KBM-7 (cell line): ENCODE data around the gene CD300LF.

Source experiments
- DNase-seq: peaks from one replicate; pipeline ENCODE4 v3.0.0-alpha.2; 2015
- in situ Hi-C: fragments of 300-500 bp; cut with MboI; formaldehyde crosslinking; loops from 2 replicates; pipeline ENCODE4 v1.14.3; 2020; ENCODE audit warnings: low sequenced_read_pairs, low pct_unique_long_range_greater_than_20kb, mixed read lengths

CD300LF gene

GRCh38 chr17:74733365-74734122 is 20.8 kb upstream of the CD300LF start:
- in situ Hi-C loops: no loop called here
- no peak for DNase-seq

- no peak for DNase-seq
- in situ Hi-C loops: no loop called here
Observed at GRCh38 chr17:74732042-74732867, 19.5 kb upstream of the CD300LF start.

GRCh38 chr17:74731347-74731605 is 18.6 kb upstream of the CD300LF start:
- in situ Hi-C loops: no loop called here

GRCh38 chr17:74730491-74731346 is 18.0 kb upstream of the CD300LF start:
- no peak for DNase-seq
- in situ Hi-C loops: no loop called here

More at GRCh38 chr17:74731347-74731605, 18.6 kb upstream of the CD300LF start:
- DNase-seq: no peak

GRCh38 chr17:74729866-74730265 is 17.1 kb upstream of the CD300LF start:
- in situ Hi-C loops: no loop called here
- DNase-seq: no peak

DNA sequence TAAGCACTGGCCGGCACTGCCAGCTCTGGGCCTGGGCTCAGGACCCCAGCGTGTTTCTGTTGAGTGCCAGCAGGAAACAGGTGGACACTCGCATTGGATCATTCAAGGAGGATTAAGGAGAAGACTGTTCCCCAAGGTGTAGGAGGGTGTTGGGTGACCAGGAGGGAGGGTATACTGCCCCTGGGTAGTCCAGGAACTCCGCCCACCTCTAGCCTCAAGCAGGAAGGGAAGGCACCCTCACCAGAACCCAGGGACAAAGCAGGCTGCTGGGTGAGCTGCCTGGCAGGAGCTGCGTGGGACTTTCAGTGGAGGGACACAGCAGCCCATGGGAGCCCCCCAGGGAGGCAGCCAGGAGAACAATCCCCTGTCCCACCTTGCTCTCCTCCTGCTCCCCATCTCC is 16.6 kb upstream of the CD300LF start:
- DNase-seq: no peak
- in situ Hi-C loops: no loop called here

- no peak for DNase-seq
- in situ Hi-C loops: no loop called here
Observed at GRCh38 chr17:74728702-74729075, 16.0 kb upstream of the CD300LF start.

GRCh38 chr17:74728033-74728701 is 15.4 kb upstream of the CD300LF start:
- no peak for DNase-seq
- in situ Hi-C loops: no loop called here

DNA sequence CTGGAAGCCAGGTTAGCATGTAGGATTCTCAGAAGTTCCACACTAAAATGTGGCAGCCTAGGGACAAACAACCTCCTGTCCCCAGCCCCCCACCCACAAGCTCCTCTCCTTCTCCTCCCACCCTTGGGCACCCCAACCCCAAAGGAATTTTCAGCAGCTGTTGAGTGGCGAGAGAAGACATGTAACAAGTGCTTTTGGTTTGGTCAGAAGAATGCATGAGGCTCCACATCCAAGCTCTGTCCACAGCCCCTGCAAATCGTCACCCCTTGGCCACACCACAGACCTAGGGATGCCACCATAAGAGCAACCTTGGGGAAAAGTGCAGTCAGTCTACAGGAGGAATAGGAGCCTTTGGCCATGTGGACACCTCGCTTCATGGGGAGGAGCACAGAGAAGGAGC is 12.4 kb upstream of the CD300LF start:
- DNase-seq: no peak
- in situ Hi-C loops: no loop called here

DNA sequence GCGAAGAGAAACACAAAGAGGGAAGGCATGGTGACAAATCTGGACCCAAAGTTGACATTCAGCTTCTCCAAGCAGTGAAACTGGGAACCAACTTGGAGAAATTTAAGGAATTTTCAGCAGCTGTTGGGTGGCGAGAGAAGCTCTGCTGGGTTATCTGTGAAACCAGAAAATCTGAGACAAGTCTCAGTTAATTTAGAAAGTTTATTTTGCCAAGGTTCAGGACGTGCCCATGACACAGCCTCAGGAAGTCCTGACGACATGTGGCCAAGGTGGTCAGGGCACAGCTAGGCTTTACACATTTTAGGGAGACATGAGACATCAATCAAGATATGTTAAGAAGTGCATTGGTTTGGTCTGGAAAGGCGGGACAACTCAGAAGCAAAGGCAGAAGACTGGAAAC is 11.2 kb upstream of the CD300LF start:
- DNase-seq: no peak
- in situ Hi-C loops: no loop called here

- no peak for DNase-seq
- in situ Hi-C loops: no loop called here
Observed at GRCh38 chr17:74722782-74723181, 10.1 kb upstream of the CD300LF start.

GRCh38 chr17:74720506-74720905 is 7.8 kb upstream of the CD300LF start:
- no peak for DNase-seq
- in situ Hi-C loops: no loop called here

DNA sequence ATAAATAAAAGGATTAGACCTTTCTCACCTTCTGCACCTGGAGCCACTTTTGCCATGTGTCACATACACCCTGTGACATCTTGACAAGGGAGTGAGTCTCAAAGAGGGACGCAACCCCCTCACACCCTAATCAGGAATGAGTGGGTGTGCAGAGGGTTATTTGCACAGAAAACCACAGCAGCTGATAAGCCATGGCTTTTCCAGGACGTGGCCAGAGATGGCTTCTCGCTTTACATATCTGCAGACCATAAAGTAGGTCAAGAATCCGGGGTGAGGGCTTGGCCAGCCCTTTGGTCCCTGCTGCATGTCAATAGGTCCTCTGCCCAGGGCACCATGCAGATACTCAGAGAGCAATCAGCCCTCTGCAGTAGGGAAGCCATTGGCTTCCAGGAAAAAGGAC is 2.4 kb upstream of the CD300LF start:
- no peak for DNase-seq
- in situ Hi-C loops: no loop called here

GRCh38 chr17:74713171-74713755 is 540 bp upstream of the CD300LF start:
- DNase-seq: peak; percentile 39
- in situ Hi-C loops: no loop called here

GRCh38 chr17:74712301-74712700 is 422 bp downstream of the CD300LF start:
- DNase-seq: no peak
- in situ Hi-C loops: no loop called here

DNA sequence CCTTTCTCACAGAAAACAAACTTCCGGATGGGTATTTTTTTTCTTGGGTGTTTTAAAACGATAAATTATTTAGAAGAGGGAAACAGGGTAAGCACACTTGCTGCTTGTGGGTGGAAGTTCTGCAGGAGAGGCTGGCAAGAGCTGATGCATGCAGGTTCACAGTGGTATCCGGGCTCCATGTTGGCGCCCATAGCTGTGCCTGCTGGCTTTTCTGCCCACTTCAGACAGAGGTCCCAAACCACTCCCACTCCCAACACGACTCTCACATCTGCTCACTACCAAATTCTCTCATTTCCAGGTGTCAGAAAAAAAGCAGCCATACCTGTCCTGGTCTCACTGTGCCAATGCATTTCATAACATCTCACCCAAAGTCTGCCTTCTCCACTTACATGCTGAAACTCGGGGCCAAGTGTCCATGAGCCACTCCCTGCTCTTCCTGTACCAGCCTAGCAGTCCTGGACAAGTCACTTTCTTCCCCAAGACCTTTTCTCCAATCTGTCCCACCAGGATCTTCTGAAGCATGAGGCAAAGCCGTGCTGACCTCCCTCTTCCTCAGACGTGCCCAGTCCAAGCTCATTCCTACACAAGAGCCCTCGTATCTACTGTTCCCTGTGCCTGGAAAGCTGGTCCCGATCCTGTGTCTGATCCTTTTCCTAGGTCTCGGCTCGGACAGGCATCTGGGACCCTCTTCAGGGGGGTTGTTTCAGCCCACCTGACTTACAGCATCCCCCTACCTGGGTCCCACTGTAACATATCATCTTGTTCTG is 1.5 kb downstream of the CD300LF start:
- in situ Hi-C loops: no loop called here
- DNase-seq: no peak

DNA sequence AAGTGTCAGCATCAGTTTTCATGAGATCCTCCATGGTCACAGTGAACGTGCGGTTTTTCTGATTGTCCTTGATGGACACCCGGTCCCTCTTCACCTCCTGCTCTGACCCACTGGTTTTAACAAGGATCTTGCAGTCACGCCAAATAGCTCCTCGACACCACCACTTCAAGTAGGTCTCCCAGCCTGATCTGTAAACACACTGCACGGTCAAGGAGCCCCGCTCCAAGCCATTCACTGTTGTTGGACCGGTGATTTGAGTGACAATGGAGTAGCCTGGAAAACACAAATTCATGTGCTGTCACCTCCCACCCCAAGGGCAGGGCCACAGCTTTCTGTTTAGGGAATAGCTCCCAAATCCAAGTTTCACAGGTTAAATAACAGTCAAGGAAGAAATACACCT is 8.2 kb downstream of the CD300LF start:
- no peak for DNase-seq
- in situ Hi-C loops: no loop called here

DNA sequence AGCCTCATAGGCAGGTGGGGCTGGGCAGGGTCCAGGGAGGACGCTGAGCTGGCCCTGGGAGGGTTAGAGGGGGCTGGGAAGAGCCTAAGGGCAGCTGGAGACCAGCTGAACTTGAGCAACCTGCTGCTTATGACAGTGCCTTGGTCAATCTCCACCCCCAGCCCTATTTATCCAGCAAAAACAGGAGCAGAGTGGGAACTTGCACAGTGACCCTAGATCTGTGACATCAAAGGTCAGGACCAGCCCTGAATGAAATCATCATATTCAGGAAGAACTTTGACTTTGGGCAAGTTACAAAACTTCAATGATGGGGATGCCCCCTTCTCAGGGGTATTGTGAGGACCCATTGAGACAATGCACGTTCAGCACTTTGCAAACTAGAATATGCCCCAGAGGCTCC is 9.4 kb downstream of the CD300LF start:
- in situ Hi-C loops: no loop called here

More for the DNA sequence above, 9.4 kb downstream of the CD300LF start:
- DNase-seq: no peak
